HepG2 (cell line): ENCODE data around the gene MAT2A. TPM values are rescaled to one million over a fixed set of nuclear protein-coding genes. Genes with fewer than 3 reads are reported as not detected.
A peak's percentile ranks its signal among the peaks of the same experiment; 100 is the strongest.

Experiments
- ARNT ChIP-seq: fragments of 450-650 bp; IDR thresholded peaks from 2 replicates; pipeline ENCODE4 v1.6.1; 2017
- GFI1 ChIP-seq: sonication (generic); formaldehyde crosslinking; IDR thresholded peaks from 2 replicates; pipeline ENCODE4 v1.5.0; 2020; ENCODE audit warnings: missing genetic modification reagents, mild to moderate bottlenecking, borderline replicate concordance
- MED1 ChIP-seq: sonication (generic); formaldehyde crosslinking; IDR thresholded peaks from 2 replicates; pipeline ENCODE4 v1.4.0; 2020; ENCODE audit warnings: missing genetic modification reagents
- NR2F1 ChIP-seq, 2 experiments: fragments of 450-650 bp in 1 of 2; formaldehyde crosslinking in 1 of 2; IDR thresholded peaks; 2 replicates each; pipeline versions ENCODE4 v1.5.0 to v1.6.1; 2016 to 2020; ENCODE audit warnings: mild to moderate bottlenecking in 1 of 2, missing compliant biosample characterization in 1 of 2, missing genetic modification reagents in 1 of 2, moderate library complexity in 1 of 2
- POLR2A ChIP-seq, 2 experiments: IDR thresholded peaks; 2 replicates each; pipeline ENCODE4 v1.6.1; 2011; ENCODE audit warnings: low read depth in 2 of 2, low read length in 2 of 2, mild to moderate bottlenecking in 1 of 2, moderate library complexity in 1 of 2; ENCODE audit not compliant: insufficient read depth in 1 of 2
- SP4 ChIP-seq: sonication (generic); formaldehyde crosslinking; IDR thresholded peaks from 2 replicates; pipeline ENCODE4 v1.8.1; 2023; ENCODE audit warnings: mild to moderate bottlenecking, missing genetic modification reagents
- TBX2 ChIP-seq: sonication (generic); formaldehyde crosslinking; IDR thresholded peaks from 2 replicates; pipeline ENCODE4 v1.5.0; 2020; ENCODE audit warnings: missing genetic modification reagents, mild to moderate bottlenecking, borderline replicate concordance
- ZBTB43 ChIP-seq: sonication (generic); formaldehyde crosslinking; conservative IDR thresholded peaks from 2 replicates; pipeline ENCODE4 v1.4.0; 2020; ENCODE audit warnings: missing genetic modification reagents
- ZNF121 ChIP-seq: sonication (generic); formaldehyde crosslinking; IDR thresholded peaks from 2 replicates; pipeline ENCODE4 v1.5.0; 2020; ENCODE audit warnings: mild to moderate bottlenecking, missing genetic modification reagents
- ZNF138 ChIP-seq: sonication (generic); formaldehyde crosslinking; IDR thresholded peaks from 2 replicates; pipeline ENCODE4 v1.5.0; 2020; ENCODE audit warnings: mild to moderate bottlenecking, low read depth, missing genetic modification reagents
- ZNF317 ChIP-seq: sonication (generic); formaldehyde crosslinking; IDR thresholded peaks from 2 replicates; pipeline ENCODE4 v1.5.0; 2020; ENCODE audit warnings: mild to moderate bottlenecking, missing genetic modification reagents
- ZNF431 ChIP-seq: sonication (generic); formaldehyde crosslinking; IDR thresholded peaks from 2 replicates; pipeline ENCODE4 v1.9.0; 2022; ENCODE audit warnings: missing genetic modification reagents, low read depth, mild to moderate bottlenecking, borderline replicate concordance
- ZNF44 ChIP-seq: sonication (generic); formaldehyde crosslinking; IDR thresholded peaks from 2 replicates; pipeline ENCODE4 v1.5.1; 2020; ENCODE audit warnings: mild to moderate bottlenecking, missing genetic modification reagents
- ZNF513 ChIP-seq: sonication (generic); formaldehyde crosslinking; conservative IDR thresholded peaks from 2 replicates; pipeline ENCODE4 v1.5.0; 2020; ENCODE audit warnings: missing genetic modification reagents
- ZNF552 ChIP-seq: sonication (generic); formaldehyde crosslinking; IDR thresholded peaks from 2 replicates; pipeline ENCODE4 v1.9.0; 2022; ENCODE audit warnings: missing genetic modification reagents, mild to moderate bottlenecking, borderline replicate concordance
- ZNF570 ChIP-seq: sonication (generic); formaldehyde crosslinking; IDR thresholded peaks from 2 replicates; pipeline ENCODE4 v1.4.0; 2020; ENCODE audit warnings: mild to moderate bottlenecking, missing genetic modification reagents, borderline replicate concordance
- ZNF589 ChIP-seq: sonication (generic); formaldehyde crosslinking; conservative IDR thresholded peaks from 2 replicates; pipeline ENCODE4 v1.8.0; 2022; ENCODE audit warnings: mild to moderate bottlenecking, moderate library complexity, missing genetic modification reagents
- ZNF777 ChIP-seq: sonication (generic); formaldehyde crosslinking; IDR thresholded peaks from 2 replicates; pipeline ENCODE4 v1.4.0; 2020; ENCODE audit warnings: missing genetic modification reagents
- ZNF83 ChIP-seq: sonication (generic); formaldehyde crosslinking; IDR thresholded peaks from 2 replicates; pipeline ENCODE4 v1.4.0; 2020; ENCODE audit warnings: missing genetic modification reagents, mild to moderate bottlenecking, borderline replicate concordance
- ZSCAN25 ChIP-seq: sonication (generic); formaldehyde crosslinking; IDR thresholded peaks from 2 replicates; pipeline ENCODE4 v1.8.0; 2022; ENCODE audit warnings: mild to moderate bottlenecking, missing genetic modification reagents
- polyA plus RNA-seq, 8 experiments: library from polyadenylated mRNA; depleted of rRNA in 3 of 8; stranded (reverse) in 7 of 8; unstranded in 1 of 8; fragments of >200 nt; fragmentation: Illumina TruSeq in 4 of 8; extraction: Trizol in 4 of 8; gene quantifications; 2 replicates each; pipeline versions ENCODE4 v1.2.1 to v1.2.3, GENCODE V29; 2011 to 2016; ENCODE audit warnings: low read depth in 4 of 8, missing spikeins in 1 of 8, mixed read lengths in 1 of 8; ENCODE audit not compliant: insufficient read depth in 1 of 8
- total RNA-seq, 5 experiments: library from RNA; depleted of rRNA; stranded (reverse); fragments of >200 nt; fragmentation: Illumina TruSeq; extraction: Trizol; gene quantifications; 2 replicates each; pipeline ENCODE4 v1.2.3, GENCODE V29; 2016; ENCODE audit warnings: low read depth in 1 of 5
- TF ChIP-seq, protein P1 (sequence below): IDR thresholded peaks from 2 replicates; pipeline ENCODE4 v1.4.0; 2020; ENCODE audit warnings: mild to moderate bottlenecking, missing genetic modification reagents
- TF ChIP-seq, protein P2 (sequence below): sonication (generic); formaldehyde crosslinking; IDR thresholded peaks from 2 replicates; pipeline ENCODE4 v1.8.1; 2023; ENCODE audit warnings: mild to moderate bottlenecking, inconsistent platforms, moderate library complexity, missing genetic modification reagents, borderline replicate concordance

Gene MAT2A
- total and polyA plus RNA-seq, 2 of the 13 experiments (the other 11 are each of a cell fraction or from before 2014, with no cell fraction given): 155 to 331 TPM

DNA sequence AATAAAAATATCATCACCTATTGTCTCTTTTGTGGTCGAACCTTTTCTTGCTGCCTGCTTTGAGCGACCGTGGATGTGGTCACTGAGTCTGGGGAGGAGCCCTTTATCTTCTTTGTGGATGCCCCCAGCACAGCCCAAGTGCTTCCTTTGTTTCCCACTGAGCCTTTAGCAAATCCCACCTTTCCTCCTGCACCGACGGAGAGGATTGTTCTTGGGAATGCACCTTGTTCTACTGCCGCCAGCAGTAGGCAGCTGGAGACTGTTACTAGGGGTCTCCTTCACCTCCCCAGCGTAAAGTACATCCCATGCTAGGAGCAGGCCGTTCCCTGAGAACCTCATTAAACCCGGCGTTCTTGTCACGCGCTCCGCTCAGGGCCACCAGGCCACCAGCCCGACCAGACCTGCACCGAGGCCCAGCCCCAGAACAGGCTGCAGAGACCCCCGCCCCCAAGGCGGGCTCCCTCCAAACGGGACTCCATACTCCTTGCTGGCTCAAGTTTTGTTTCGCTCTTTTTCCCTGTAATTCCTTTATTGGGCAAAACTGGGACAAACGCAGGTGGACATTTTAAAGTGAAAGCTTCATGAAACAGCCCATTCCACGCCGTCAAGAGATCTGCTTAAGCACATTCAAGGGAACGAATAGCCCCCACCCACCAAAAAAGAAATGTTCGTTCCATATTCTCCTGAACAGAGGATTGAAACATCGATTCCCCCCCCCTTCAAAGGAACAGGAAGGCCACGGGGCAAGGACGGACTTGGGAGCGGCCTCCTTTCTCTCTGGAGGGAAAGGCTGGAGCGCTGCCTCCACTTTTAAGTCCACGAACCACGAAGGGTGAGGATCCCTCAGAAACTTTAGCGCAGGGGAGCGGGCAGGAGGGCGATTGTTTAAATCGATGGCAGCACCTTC, 1.1 kb upstream of the MAT2A start (continued):
- TF ChIP-seq ZNF138: no peak
- no peak for TF ChIP-seq ZBTB43
- TF ChIP-seq NR2F1 (CRISPR knock-in tag; IDR thresholded peaks at IDR 0.05): 0 out of 4 replicates have a peak, but pooled peaks of 1 of the 2 experiments have one; percentile 33
- TF ChIP-seq ZNF317 (CRISPR knock-in tag): no peak; the same call in 1 of the 2 replicates
- no peak for TF ChIP-seq ZNF513 (CRISPR knock-in tag)
- TF ChIP-seq ZNF777: no peak; the same call in none of the 2 replicates
- TF ChIP-seq, protein P1, sequence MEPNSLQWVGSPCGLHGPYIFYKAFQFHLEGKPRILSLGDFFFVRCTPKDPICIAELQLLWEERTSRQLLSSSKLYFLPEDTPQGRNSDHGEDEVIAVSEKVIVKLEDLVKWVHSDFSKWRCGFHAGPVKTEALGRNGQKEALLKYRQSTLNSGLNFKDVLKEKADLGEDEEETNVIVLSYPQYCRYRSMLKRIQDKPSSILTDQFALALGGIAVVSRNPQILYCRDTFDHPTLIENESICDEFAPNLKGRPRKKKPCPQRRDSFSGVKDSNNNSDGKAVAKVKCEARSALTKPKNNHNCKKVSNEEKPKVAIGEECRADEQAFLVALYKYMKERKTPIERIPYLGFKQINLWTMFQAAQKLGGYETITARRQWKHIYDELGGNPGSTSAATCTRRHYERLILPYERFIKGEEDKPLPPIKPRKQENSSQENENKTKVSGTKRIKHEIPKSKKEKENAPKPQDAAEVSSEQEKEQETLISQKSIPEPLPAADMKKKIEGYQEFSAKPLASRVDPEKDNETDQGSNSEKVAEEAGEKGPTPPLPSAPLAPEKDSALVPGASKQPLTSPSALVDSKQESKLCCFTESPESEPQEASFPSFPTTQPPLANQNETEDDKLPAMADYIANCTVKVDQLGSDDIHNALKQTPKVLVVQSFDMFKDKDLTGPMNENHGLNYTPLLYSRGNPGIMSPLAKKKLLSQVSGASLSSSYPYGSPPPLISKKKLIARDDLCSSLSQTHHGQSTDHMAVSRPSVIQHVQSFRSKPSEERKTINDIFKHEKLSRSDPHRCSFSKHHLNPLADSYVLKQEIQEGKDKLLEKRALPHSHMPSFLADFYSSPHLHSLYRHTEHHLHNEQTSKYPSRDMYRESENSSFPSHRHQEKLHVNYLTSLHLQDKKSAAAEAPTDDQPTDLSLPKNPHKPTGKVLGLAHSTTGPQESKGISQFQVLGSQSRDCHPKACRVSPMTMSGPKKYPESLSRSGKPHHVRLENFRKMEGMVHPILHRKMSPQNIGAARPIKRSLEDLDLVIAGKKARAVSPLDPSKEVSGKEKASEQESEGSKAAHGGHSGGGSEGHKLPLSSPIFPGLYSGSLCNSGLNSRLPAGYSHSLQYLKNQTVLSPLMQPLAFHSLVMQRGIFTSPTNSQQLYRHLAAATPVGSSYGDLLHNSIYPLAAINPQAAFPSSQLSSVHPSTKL (CRISPR knock-in tag): peak; percentile 57
- TF ChIP-seq ZNF552 (CRISPR knock-in tag): no peak; the same call in 1 of the 2 replicates
- no peak for TF ChIP-seq ZNF121 (CRISPR knock-in tag)
- TF ChIP-seq SP4 (CRISPR knock-in tag): no peak
- TF ChIP-seq ZNF589 (CRISPR knock-in tag): no peak
- no peak for TF ChIP-seq ARNT
- TF ChIP-seq ZNF83 (CRISPR knock-in tag): no peak
- no peak for TF ChIP-seq ZNF431 (CRISPR knock-in tag)
- no peak for TF ChIP-seq ZNF44 (CRISPR knock-in tag)
- no peak for TF ChIP-seq TBX2 (CRISPR knock-in tag)
- TF ChIP-seq, protein P2, sequence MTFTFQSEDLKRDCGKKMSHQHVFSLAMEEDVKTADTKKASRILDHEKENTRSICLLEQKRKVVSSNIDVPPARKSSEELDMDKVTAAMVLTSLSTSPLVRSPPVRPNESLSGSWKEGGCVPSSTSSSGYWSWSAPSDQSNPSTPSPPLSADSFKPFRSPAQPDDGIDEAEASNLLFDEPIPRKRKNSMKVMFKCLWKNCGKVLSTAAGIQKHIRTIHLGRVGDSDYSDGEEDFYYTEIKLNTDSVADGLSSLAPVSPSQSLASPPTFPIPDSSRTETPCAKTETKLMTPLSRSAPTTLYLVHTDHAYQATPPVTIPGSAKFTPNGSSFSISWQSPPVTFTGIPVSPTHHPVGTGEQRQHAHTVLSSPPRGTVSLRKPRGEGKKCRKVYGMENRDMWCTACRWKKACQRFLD: peak; percentile 53; the same call in 1 of the 2 replicates
- no peak for TF ChIP-seq GFI1 (CRISPR knock-in tag)
- TF ChIP-seq POLR2A (IDR thresholded peaks at IDR 0.05; ENCODE audit: insufficient read depth in 1 of 2, low read depth in 2 of 2, low read length in 2 of 2): peak; percentile 74 to 79
- no peak for TF ChIP-seq ZSCAN25 (CRISPR knock-in tag)
- TF ChIP-seq MED1: peak; percentile 64
- no peak; the same call in 1 of the 2 replicates for TF ChIP-seq ZNF570 (CRISPR knock-in tag)
